Posterior vena cava (tissue), 2 donors: ENCODE results near the gene TRIL. TPM values are rescaled to one million over a fixed set of nuclear protein-coding genes. Genes with fewer than 3 reads are reported as not detected.

ENCODE experiments used
- DNase-seq: peaks from one replicate; pipeline ENCODE4 v3.0.0-alpha.2; 2020; ENCODE audit warnings: low spot score
- intact Hi-C, 2 donors: fragments of 100-400 bp; cut with DNase I; formaldehyde crosslinking; loops; one replicate each; pipeline versions ENCODE4 v1.14.1 to v1.14.2; 2022 to 2023
- long read RNA-seq, 2 donors: library from polyadenylated mRNA; unstranded; transcript quantifications; one replicate each; pipeline ENCODE4 v2.0.0, GENCODE V29; 2020 to 2021
- total RNA-seq, 2 donors: library from RNA; stranded (reverse); fragmentation: NEBNext Ultra II Directional; extraction: Animal tissue kit (Norgen Biotek cat#: 25700); gene quantifications; one replicate each; pipeline ENCODE4 v1.2.1, GENCODE V29; 2021
- donor health status: DM: yes; HTN: yes; CAD: no.
- donor health status: DM: yes; HTN: yes; CAD: no.

Gene TRIL, protein sequence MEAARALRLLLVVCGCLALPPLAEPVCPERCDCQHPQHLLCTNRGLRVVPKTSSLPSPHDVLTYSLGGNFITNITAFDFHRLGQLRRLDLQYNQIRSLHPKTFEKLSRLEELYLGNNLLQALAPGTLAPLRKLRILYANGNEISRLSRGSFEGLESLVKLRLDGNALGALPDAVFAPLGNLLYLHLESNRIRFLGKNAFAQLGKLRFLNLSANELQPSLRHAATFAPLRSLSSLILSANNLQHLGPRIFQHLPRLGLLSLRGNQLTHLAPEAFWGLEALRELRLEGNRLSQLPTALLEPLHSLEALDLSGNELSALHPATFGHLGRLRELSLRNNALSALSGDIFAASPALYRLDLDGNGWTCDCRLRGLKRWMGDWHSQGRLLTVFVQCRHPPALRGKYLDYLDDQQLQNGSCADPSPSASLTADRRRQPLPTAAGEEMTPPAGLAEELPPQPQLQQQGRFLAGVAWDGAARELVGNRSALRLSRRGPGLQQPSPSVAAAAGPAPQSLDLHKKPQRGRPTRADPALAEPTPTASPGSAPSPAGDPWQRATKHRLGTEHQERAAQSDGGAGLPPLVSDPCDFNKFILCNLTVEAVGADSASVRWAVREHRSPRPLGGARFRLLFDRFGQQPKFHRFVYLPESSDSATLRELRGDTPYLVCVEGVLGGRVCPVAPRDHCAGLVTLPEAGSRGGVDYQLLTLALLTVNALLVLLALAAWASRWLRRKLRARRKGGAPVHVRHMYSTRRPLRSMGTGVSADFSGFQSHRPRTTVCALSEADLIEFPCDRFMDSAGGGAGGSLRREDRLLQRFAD
- 10 to 100 TPM in 1 of 2 donors, 1 to 10 TPM in 1; 4.6 to 10.6 TPM for total RNA-seq
- long read RNA-seq, donor 1, full-length matches to known transcripts: 8 of 8 reads
- long read RNA-seq, donor 1, partial matches to known transcripts: 0 of 8 reads
- long read RNA-seq, donor 1, other reads (novel, unspliced or antisense): 0 of 8 reads
- long read RNA-seq, donor 2, full-length matches to known transcripts: 4 of 4 reads
- long read RNA-seq, donor 2, partial matches to known transcripts: 0 of 4 reads
- long read RNA-seq, donor 2, other reads (novel, unspliced or antisense): 0 of 4 reads

DNA sequence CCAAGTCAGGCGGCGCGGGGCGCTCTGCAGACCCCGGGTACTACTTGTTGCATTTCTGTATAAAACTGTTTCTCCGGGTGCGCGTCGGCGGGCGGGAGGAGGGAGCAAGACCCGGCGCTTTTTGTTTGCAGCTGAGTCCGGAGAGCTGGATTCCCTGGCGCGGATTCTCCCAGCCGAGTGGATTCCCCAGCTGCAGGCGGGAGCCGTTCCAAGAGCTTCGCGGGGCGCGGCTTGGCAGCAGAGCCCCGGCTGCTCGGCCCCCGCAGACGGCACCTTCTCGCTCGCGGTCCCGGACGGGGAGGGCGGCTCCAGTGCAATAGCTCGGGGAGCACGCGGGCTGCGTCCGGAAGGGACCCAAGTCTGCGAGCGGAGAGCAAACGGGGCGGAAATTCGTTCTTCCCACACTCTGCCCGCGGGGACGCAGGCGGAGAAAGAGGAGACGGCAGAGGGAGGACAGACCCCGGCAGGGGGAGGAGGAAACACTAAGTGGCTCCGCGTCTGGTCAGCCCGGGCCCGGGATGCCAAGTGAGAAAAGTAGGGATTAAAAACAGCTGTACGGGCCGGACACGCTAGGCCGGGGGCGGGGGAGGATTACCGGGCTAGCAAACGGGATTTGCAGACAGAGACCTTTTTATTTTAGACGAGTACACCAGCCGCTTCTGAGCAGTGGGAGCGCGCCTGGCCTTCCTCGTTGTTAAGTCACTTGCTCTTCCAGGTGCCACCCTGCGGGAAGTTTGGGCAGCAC, at the start of gene TRIL:
TRIL (minus strand) TSS at position 96 of the 745 bp plus-strand sequence. CDS start 284 bp downstream, outside the sequence.
- intact Hi-C loops: loop anchor here (5.0 to 10.0 kb wide), 2 partner anchors 36 to 146 kb away; no protein-coding TSS in a partner anchor
- DNase-seq: peak; percentile 93

DNA sequence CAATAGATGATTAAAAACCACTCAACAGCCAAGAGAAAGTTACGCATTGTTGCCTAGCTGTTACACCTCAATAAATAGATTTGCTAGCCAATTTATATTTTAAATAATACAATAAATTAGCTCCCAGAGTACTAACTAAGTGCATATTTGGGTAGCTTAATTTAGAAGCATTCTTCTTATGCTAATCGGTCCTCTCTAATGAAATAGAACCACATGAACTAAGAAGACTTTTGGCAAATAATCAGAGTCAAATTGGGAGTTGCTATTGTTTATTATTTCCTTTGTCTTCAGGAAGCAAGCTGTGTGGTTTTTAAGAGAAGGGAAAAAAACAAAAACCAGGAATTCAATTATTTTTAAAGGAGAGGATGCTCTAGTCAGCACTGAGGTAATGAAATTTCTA, 49.0 kb upstream of the TRIL start:
- intact Hi-C loops: no loop called here
- DNase-seq: no peak

DNA sequence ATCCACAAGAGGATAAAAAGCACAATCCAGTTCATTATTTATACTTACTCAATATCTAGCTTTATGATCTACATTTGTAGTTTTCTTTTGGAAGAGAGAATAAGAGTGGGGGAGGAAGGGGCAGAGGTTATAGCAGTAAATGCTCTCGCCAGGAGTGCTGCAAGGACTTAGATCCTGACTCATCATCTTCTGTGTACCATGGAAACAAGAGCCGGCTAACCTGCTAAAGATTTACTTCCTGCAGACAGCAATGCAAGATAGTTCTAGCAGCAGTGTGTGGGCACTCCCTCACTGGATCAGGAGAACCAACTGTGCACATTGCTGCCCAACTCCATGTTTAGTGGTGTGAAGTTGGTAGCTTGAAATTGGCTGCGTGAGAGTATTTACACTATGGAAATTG, 47.7 kb upstream of the TRIL start:
- no peak for DNase-seq
- intact Hi-C loops: no loop called here

DNA sequence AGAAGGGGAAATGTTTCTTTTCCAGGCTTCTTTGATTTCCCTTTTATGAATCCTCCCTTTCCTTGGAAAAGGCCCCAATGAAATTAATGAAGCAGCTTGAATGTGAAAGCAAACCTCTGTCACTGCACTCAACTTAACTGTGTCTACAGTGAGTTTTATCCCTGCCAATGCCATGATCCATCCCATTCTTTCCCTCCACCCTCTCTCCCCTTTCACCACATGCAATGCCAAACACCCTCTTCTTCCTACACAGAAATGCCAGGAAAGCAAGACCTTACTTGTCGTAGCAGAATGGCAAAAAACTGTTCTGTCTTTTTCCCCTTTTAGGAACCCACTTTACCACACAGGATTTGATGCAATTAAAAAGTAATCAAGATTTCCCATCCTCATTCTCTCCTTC, 47.3 kb upstream of the TRIL start:
- DNase-seq: no peak
- intact Hi-C loops: no loop called here

DNA sequence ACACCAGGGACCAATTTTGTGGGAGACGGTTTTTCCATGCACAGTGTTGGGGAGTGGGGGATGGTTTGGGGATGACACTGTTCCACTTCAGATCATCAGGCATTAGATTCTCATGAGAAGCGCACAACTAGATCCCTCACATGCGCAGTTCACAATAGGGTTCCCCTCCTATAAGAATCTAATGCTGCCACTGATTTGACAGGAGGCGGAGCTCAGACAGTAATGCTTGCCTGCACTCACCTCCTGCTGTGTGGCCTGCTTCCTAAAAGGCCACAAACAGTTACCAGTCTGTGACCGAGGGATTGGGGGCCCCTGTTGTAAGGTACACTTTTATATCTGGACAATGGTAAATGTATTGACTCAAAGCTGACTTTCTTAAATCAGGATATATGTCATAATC, 45.6 kb upstream of the TRIL start:
- DNase-seq: no peak
- intact Hi-C loops: no loop called here

DNA sequence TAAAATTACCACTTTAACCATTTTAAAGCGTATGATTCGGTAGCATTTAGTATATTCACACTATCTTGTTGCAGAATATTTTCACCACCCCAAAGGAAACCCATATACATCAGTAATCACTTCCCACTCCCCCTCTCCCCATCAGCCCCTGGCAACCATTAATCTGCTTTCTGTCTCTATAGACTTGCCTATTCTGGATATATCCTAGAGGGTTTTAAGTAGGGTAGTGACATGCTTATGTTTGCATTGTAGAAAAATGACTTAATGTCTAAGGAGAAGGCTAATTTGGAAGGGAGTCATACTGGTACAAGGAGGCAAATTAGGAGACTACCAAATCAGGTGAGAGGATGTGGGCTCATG, 42.6 kb upstream of the TRIL start:
- no peak for DNase-seq
- intact Hi-C loops: no loop called here

DNA sequence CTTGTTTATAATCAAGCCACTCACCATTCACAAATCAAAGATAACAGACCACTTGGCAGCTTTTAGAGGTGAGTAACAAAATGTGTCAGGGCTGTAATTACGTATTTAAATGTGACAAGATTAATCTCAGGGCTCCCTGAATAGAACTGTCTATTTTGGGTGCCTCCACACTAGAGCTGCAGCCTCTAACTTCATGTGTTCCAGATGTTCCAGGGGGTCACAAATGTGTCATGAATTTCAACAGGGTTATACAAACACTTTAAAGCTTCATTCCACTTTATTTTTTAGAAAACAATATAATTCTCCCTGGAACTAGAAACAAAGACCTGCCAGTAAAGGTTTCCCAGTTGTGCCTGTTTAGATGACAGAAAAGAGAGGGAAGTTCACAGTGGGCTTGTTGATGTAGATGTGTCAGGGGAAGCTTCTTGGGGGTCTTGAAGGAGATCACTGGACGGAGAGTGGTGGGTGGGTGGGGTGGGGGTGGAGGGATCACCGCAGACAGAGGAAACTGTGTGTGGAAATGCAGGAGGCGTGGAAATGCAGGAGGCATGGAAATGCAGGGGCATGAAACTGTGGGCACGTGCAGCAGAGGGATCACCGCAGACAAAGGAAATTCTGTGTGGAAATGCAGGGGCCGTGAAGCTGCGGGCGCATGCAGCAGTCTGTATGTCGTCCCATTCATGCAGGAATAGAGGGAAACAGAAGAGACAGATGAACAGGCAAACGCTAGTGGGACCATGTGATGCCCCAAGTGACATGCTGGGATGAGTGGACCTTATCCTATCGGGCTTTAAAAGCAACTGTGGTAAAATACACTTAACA, 42.0 kb upstream of the TRIL start:
- no peak for DNase-seq
- intact Hi-C loops: no loop called here

DNA sequence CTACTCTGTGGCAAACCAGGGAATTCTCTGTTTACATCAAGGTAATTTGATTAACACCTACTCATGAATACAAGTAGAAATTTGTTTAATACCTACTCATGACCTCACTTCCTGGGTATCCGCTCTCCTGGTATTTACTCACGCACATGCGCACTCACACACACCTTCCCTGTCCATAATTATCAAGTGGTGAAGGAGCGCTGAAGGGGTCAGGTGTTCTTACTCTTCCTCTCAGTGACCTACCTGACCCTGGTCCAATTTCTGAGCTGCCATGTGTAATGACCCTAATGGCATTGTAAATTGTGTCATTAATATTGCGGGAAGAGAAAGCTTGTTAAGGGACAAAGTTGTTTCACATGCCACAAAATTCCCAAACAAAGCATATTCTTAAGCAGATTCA, 41.3 kb upstream of the TRIL start:
- no peak for DNase-seq
- intact Hi-C loops: no loop called here

DNA sequence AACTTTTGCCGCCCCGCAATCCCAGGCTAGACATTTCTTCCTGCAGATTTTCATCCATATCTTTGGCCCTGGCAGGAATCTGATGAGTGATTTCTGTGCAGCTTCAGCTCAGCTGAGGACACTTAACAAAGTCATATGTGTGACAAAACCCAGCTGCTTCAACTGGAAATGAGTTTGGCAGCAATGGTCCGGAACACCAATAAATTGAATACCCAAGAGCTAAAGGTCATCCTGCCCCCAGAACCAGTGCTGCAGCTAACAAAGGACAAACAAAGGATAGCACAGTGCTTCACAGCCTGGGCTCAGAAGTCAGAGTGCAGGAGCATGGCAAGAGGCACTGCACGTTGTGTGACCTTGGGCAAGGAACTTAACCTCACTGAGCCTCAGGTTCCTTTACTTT, 40.0 kb upstream of the TRIL start:
- DNase-seq: no peak
- intact Hi-C loops: no loop called here

DNA sequence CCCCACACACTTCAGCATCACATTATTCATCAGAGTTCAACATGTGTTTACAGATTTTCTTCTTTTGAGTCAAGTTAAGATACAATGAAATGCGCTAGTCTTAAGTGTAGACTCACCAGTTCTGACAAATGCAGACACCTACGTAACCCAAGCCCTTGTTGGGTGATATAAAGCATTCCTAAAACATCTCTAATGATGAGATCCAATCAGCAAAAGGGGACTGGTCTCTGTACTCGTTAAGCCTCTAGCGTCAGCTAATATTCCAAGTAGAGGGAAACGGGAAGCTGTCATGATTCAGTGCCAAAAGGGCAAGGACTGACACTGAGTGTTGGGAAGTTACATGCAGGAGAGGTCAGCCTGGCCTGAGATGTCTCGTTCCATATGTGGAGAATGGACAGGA, 38.7 kb upstream of the TRIL start:
- no peak for DNase-seq
- intact Hi-C loops: no loop called here

DNA sequence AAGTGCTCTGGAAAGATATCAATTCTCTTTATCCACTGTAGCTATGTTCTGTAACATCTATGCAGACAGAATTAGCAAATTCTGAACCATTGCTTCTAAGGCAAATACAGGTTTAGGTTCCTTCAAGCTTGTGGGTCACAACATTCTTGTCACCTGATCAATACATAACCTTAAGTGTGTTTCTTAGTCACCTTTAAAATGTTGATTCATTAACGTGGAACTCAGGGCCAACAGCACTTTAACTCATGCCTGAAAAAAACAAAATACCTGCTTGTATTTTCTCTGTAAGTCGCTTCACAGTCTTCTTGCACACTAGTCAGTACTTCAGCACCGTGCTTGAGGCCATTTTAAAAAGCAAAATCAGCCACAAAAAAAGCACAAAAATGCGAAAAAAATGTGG, 35.2 kb upstream of the TRIL start:
- no peak for DNase-seq
- intact Hi-C loops: no loop called here

DNA sequence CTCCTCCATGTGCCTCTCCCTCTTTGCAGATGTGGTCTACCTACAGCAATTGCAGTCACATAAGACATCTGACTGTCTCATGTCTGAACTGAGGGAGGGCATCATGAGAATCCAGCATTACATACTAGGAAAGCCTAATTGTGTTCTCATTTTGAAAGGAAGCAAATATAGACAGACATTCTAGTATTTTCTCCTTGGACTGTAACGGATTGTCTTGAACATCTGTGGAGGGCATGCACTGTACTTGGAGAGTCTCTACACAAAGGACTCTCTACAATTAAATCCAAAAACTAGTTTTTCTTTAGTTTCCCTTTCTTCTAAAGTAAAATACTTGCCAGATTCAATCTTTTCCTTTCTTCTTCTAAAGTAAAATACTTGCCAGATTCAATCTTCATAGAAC, 34.7 kb upstream of the TRIL start:
- DNase-seq: no peak
- intact Hi-C loops: no loop called here

DNA sequence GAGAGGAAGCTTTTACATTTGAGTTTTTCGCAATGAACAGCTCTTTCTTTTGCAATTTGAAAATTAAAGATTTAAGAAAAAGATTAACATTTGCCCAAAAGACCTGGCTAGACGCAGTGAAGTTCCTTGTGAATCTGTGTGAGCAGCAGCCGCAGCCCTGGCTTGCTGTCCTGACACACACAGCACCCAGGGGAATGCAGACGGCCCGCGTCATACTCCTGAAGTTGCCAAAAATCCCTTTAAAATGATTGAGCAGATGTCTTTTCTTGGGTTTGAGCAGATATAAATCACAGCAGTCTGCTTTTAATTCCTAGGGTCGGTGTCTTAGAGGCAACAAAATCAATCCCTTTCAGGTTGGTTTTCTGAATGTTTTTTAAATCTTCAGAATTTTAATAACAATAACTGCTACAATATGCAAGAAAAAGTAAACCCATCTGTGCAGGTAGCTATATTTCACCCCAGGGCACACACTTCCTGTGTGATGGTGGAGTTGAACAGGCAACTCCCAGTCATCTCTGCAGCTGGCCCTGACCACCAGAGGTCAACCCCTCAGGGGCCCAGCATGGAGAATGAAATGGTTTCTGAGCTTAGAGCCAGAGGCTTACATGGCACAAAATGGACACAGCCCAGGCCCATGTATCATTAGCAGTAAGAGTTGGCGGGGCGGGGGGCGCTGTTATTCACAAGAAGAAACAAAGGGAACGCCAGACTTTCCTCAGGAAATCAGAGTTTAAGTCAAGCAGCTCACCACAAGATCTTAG, 32.2 kb upstream of the TRIL start:
- intact Hi-C loops: no loop called here
- peak; percentile 88 for DNase-seq

DNA sequence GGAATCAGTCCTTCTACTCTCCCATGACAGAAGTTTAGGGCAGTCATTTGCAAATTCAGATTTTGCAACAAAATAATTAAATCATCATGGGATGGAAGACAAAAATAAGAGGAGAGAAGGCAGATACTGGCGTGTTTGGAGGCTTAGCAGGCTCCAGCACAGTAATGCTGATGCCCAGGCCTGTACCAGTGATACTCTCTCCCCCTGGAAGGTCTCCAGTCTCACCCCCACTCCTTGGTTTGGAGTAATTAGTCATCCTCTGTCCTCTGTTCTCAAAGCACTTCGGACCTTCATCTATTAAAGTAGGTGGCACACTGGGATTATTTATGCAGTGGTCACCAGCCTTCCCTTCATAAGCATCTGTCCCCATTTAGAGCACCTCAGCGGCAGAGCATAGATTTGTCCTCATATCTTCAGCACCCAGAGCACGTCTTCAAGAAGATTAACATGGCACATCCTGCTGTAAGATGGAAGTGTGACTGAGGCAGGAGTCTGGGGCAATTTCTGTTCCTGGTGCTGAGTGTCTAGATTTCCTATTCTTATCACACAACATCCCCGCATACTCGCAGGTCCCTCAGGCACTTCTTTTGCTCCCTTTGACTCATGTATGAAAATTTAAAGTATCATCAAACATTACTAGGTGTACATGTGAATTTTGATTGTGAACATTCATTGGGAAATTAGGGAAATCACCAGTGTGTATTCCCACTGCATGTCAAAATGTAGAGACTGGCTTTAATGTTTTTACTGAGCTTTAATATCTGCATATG, 31.3 kb upstream of the TRIL start:
- DNase-seq: no peak
- intact Hi-C loops: no loop called here

DNA sequence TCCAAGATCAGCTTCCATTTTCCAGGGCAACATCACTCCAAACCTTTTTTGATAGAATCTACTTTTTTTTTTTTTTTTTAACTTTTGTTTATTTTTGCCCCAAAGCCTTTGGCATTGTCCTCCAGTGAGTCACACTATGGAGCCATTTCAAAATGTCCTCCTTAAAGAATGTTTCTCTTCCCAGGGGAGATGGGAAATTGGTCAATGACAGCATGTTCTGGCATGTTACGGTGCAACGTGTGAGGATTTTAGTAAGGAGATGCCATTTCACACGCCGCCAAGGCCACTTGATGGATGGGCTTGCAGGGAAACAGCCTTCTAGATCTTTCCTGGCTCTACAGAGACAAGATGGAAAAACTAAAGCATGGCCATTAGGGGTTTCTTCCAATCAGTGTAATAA, 30.7 kb upstream of the TRIL start:
- intact Hi-C loops: no loop called here
- peak; percentile 92 for DNase-seq

DNA sequence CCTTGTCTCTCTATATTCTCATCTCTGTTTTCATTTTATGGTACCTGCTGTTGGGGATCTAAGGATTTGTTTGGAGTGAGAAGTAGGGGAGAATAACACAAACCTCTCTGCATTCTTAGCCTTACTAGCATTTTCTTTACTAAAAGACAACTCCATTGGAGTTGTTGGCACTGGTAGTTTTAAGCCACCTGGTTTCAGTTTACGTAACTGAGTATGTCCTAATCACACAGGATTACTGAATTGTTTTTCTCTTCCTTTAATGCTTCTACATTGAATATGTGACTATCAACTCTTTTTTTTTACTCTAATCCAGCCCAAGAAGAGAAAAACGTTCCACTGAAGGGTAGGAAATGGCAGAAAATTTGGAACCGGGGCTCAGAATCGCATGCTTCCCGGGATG, 30.0 kb upstream of the TRIL start:
- DNase-seq: no peak
- intact Hi-C loops: no loop called here

DNA sequence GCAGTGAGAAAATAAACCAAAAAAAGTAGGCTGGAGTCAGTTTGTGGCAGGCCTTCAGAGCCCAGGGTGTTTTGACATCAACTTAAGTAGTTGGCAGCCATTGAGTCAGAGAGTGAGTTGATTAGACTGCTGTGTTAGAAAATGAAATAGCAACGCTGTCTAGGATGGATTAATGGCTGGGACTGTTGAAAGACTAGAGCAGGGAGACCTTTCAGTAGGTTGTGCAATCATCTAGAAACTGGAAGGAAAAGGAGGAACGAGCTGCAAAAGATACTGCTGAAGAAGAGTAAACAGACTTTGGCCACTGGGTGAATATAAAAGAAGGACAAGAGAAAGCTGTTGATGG, 28.6 kb upstream of the TRIL start:
- DNase-seq: no peak
- intact Hi-C loops: no loop called here
